Stimulated activated CD8-positive, alpha-beta memory T cell treated with anti-CD3 and anti-CD28 coated beads, Interleukin-12 subunit alpha, Interleukin-12 subunit beta, amount 100 ng/mL, for 4 hours (primary cell): ENCODE data around the gene OLFML2A.

Experiments
- DNase-seq: peaks from one replicate; pipeline ENCODE4 v3.0.0-alpha.2; 2020; ENCODE audit warnings: low read depth

The OLFML2A gene

DNA sequence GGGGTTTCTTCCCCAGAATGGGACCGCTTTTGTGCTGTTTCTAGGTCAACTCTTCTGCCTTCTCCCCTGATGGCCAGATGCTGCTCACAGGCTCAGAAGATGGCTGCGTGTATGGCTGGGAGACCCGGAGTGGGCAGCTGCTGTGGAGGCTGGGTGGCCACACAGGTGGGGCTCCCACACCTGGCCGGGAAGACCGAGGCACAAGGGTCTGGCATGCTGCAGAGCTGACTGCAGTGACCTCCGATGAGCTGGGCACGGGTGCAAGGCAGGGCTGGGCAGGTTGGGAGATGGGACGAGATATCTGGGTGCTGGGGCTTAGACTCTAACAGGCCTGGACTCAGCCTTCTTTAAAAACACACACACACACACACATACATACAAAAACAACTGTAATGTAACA lies 77.2 kb downstream of the OLFML2A start:
- no peak for DNase-seq

DNA sequence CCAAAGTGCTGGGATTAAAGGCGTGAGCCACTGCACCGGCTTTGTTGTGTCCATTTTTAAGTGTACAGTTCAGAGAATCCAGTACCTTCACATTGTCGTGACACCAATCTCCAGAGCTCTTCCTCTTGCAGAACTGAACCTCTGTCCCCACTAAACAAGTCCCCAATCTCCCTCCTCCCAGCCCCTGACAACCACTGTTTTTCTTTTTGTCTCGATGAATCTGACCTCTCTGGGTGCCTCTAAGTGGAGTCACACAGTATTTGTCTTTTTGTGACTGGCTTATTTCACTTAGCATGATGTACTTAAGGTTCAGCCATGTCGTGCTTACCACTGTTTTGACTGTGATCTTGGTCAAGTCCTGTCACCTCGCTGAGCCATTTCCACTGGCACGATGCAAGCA lies 77.9 kb downstream of the OLFML2A start:
- no peak for DNase-seq

DNA sequence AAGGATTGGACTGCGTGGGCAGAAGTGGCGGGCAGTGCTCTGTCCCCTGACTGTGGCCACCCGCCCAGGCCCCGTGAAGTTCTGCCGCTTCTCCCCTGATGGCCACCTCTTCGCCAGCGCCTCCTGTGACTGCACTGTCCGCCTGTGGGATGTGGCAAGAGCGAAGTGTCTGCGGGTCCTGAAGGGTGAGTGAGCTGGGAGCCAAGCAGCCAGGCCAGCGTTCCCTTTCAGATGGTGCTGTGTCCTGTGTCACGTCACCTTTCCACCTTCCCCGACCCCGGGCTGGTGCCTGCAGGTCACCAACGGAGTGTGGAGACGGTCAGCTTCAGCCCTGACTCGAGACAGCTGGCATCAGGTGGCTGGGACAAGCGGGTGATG lies 78.6 kb downstream of the OLFML2A start:
- DNase-seq, result no peak

DNA sequence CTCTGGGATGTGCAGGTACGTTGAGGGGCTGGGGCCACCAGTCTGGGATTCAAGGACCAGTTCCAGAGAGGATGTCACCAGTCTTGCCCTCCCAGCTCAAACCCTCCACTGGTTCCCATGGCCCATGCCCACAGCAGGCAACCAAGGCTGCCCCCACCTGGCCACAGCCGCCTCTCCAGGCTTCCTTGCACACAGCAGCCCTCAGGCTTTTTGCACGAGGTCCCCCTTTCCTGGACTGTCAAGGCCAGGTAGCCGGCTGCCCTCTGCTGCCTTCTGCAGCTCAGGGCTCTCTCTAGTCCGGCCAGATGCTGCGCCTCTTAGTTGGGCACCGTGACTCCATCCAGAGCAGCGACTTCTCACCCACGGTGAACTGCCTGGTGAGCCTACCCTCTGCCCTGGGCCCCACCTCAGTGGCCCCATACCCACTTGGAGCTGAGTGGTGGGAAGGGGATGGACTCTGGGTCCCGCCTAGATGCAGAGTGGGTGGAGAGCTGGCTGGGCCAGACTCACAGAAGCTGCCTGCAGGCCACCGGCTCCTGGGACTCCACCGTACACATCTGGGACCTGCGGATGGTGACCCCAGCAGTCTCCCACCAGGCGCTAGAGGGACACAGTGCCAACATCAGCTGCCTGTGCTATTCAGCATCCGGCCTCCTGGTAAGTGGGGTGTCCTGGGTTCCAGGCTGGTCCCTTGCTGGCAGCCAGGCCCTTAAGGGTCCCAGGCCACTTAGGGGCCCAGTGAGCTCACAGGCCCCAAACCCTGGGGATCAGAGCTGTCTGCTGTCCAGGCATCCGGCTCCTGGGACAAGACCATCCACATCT lies 79.2 kb downstream of the OLFML2A start:
- no peak for DNase-seq

DNA sequence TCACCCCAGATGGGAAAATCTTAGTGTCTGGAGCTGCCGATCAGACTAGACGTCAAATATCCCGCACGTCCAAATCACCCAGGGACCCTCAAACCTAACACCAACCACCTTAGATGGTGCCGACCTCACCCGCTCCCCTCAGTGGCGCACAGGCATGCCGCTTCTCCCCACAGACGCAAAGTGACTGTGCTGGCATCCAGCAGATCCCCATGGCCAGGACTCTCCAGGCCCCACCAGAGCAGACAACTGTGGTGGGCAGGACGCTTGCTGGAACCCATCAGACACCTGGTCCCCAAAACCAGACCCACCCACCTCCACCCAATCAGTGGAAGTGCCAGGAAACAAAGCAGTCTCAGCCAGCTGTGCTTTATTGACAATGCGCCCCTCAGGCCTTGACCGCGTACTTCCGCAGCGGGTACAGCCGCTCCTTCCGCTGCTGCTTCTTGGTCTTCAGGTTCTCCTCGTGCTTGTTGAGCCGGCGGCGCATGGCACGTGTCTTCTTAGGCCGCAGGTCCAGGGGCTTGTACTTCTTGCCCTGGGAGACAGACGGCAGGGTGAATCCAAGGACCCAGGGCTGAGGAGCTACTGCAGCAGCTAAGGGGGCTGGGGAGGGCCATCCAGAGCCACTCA lies 80.7 kb downstream of the OLFML2A start:
- no peak for DNase-seq

DNA sequence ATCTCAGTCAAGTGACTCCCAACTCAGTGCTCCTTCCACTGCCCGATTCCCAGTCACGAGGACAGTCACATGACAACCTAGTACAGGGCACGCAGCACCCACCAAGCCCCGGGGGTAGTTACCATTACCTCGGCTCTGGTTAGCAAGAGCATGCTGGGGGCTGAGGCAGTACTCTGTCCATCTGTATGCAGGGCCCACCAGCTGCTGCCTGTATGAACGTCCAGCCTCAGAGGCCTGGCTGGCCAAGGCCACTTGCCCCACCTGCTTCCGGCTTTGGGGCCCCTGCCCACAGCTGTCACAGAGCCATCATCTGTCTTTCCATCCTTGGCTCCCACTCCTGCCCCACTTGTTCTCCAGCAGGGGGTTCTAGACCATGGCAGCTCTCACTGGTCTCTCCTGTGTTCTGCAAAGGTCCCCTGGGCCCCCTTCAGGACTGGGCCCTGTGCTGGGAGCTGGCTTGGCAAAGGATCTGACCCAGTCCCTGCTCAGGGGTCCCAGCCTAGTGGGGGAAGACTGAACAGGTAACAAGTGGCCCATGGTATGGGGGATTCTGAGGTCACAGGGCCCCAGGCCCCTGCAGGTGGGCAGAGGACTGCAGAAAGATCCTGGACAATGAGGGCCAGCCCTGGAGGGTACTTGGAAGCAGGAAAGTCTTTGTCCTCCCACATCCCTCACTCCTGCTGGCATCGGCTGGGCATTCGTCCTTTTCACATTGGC lies 81.6 kb downstream of the OLFML2A start:
- DNase-seq, result no peak

DNA sequence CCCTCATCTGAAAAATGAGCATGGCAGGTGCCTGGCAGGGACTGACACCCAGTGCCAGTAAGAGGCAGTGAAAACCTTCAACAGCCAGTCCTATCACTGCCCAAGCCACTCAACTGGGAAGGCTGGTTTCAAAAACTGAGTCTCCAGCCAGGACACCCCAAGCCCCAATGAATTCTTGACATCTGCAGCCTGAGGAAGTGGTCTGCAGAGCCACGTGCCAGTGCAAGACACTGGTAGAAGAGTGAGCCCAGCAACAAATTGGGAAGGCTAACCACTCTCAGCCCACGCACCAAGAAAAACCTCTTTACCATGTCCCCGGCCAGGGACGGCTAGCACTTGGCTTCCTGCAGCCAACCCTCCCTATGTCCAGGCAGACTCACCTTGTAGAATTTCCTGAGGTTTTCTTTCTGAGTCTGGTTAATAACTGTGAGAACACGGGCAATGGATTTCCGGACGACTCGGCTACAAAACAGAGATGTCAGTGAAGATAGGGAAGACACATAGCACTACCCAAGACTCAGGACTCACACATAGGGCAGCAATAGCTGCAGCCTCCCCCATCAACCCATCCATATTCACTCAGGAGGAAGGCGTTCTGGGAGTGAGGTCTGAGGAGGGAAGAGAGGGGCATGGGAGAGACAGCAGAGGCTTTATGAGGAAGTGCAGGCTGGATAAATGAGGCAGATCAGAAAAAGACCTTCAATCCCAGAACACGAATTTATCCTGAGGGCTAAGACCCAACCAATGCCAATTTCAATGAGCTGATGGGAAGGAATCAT lies 83.1 kb downstream of the OLFML2A start:
- no peak for DNase-seq

DNA sequence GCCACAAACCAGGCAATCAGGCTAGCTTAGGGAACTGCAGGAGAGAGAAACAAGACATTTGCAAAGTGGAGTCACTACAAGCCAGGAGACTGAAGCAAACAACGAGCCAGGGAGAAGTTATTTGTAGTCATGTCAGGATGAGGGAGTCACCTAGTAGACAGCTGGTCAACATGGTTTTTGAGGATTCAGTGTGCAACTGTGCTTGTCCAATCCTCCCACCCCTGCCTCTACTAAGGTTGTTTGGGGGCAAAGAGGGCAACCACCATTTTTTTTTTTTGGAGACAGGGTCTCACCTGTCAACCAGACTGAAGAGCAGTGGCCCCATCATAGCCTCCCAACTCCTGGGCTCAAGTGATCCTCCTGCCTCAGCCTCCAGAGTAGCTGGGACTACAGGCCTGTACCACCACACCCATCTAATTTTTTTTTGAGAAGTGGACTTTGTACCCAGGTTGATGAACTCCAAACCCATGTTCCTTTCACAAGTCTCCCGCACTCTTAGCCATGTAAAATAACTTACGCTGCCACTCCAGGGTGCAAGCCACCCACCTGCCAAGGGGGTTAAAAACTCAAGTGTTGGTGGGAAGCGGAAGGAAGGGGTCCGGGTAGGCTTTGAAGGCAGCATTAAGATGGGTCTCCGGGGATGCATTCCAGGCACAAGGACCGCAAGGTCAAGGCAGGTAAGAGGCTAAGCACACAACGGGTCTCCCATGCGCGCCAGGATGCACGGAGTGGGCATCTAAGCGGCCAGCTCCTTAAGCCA lies 83.8 kb downstream of the OLFML2A start:
- no peak for DNase-seq

DNA sequence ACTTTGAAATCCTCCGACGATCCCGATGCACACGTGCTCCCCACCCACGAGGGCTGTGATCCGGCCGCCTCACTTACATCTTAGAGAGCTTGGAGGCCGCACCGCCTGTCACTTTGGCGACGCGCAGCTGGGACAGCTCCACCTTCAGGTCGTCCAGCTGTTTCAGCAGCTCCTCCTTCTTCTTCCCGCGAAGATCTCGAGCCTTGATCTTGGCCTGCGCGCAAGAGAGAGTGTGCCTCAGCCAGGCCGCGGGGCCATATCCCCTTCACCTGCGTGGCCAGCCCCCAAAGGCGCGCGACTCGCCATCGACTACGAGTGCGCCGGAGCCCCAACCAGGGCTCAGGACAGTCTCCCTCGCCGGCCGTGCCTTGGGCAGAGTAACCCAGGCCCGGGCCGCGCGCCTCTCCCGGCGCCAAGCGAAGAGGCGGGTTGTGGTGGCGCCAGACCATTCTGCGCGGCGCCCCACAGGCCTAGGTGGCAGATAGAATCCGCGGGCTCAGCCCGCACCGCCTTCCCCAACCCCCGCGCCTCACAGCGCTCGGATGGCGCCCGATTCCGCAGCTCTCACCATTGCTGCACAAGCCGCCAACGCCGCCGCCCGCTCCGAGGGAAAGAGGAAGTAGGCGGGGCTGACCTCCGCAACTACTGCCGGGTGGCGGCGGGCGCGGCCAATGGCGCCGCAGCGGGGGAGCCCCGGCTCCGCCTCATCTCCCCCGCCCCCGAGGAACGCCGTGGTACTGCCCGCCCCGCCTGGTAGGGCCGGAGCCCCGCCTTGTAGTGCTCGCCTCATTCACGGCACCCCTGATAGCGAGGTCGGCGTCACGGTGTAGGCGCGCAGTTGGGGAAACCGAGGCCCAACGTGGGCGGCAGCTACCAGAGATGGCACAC lies 84.7 kb downstream of the OLFML2A start, which contains the start of the genes ARPC5L and RPL35:
ARPC5L (plus strand) TSS at position 789 of the 888 bp plus-strand sequence. CDS start 7,161 bp downstream, outside the sequence.
RPL35 (minus strand) TSS at position 616 of the 888 bp plus-strand sequence; CDS start at position 571, 45 bp downstream.
- peak; percentile 94 for DNase-seq

DNA sequence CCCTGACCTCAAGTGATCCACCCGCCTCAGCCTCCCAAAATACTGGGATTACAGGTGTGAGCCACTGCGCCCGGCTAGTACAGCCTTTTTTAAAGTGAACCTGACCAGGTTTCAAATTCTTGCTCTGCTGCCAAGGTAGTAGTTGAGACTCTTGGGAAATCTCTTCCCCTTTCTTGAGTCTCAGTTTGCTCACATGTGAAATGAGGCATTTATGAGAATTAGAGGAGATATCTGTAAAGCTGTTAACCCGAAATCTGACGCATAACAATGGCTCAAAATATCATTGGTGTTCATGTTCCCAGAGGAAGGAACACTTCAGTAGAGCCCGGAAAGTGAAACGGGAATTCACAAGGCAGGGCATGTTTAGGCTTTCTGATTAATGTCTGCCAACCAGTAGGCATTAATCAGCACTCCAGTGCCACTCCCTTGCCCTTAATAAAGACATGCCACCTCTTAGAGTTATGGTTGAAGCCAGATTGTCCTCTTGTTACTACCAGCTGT lies 86.5 kb downstream of the OLFML2A start:
- DNase-seq, result no peak
